H9 (cell line): ENCODE data around the gene HSPA1L. TPM values are rescaled to one million over a fixed set of nuclear protein-coding genes. Genes with fewer than 3 reads are reported as not detected.

ENCODE experiments used
- DNase-seq: peaks from one replicate; pipeline ENCODE4 v3.0.0-alpha.2; 2017
- H2AFZ ChIP-seq: one replicate; pipeline ENCODE4 v1.6.1; 2013; ENCODE audit warnings: mild to moderate bottlenecking, low read length, control low read depth, moderate library complexity
- H2AK5ac ChIP-seq: 2 replicates; pipeline ENCODE4 v1.6.1; 2013; ENCODE audit warnings: low read length, control low read depth, mixed read lengths; ENCODE audit not compliant: insufficient read length
- H2BK120ac ChIP-seq: one replicate; pipeline ENCODE4 v1.6.1; 2013; ENCODE audit warnings: low read depth, mild to moderate bottlenecking, low read length, control low read depth, inconsistent platforms; ENCODE audit not compliant: poor library complexity, severe bottlenecking
- H2BK12ac ChIP-seq: 2 replicates; pipeline ENCODE4 v1.6.1; 2013; ENCODE audit warnings: low read length, control low read depth, mixed read lengths, low read depth; ENCODE audit not compliant: insufficient read length
- H2BK15ac ChIP-seq: 2 replicates; pipeline ENCODE4 v1.6.1; 2013; ENCODE audit warnings: low read depth, low read length, control low read depth
- H2BK20ac ChIP-seq: one replicate; pipeline ENCODE4 v1.6.1; 2013; ENCODE audit warnings: low read depth, mild to moderate bottlenecking, low read length, control low read depth, inconsistent platforms; ENCODE audit not compliant: poor library complexity, severe bottlenecking
- H2BK5ac ChIP-seq: 2 replicates; pipeline ENCODE4 v1.6.1; 2013; ENCODE audit warnings: low read length, control low read depth, mixed read lengths; ENCODE audit not compliant: insufficient read length
- H3K14ac ChIP-seq: 2 replicates; pipeline ENCODE4 v1.6.1; 2013; ENCODE audit warnings: low read length, control low read depth; ENCODE audit not compliant: insufficient read depth
- H3K18ac ChIP-seq: 2 replicates; pipeline ENCODE4 v1.6.1; 2013; ENCODE audit warnings: low read depth, mild to moderate bottlenecking, mixed read lengths, low read length, control low read depth; ENCODE audit not compliant: insufficient read length
- H3K23ac ChIP-seq: 2 replicates; pipeline ENCODE4 v1.6.1; 2013; ENCODE audit warnings: low read length, control low read depth, mixed read lengths, low read depth; ENCODE audit not compliant: insufficient read length
- H3K23me2 ChIP-seq: 2 replicates; pipeline ENCODE4 v1.6.1; 2013; ENCODE audit warnings: low read depth, mild to moderate bottlenecking, mixed read lengths, low read length, control low read depth; ENCODE audit not compliant: insufficient read length, poor library complexity, severe bottlenecking
- H3K27ac ChIP-seq: 2 replicates; pipeline ENCODE4 v1.5.1; 2013; ENCODE audit warnings: low read length, control low read depth, mixed read lengths, low read depth; ENCODE audit not compliant: insufficient read length
- H3K27me3 ChIP-seq: 2 replicates; pipeline ENCODE4 v1.6.1; 2013; ENCODE audit warnings: low read length, control low read depth, inconsistent platforms; ENCODE audit not compliant: insufficient read depth
- H3K4ac ChIP-seq: 2 replicates; pipeline ENCODE4 v1.6.1; 2013; ENCODE audit warnings: low read depth, mild to moderate bottlenecking, control low read depth, inconsistent platforms, low read length, moderate library complexity
- H3K4me1 ChIP-seq: 2 replicates; pipeline ENCODE4 v1.6.1; 2013; ENCODE audit warnings: low read length, control low read depth, inconsistent platforms; ENCODE audit not compliant: insufficient read depth
- H3K4me2 ChIP-seq: 2 replicates; pipeline ENCODE4 v1.6.1; 2013; ENCODE audit warnings: low read length, control low read depth, mixed read lengths; ENCODE audit not compliant: insufficient read length, insufficient read depth
- H3K56ac ChIP-seq: 2 replicates; pipeline ENCODE4 v1.6.1; 2013; ENCODE audit warnings: low read depth, mild to moderate bottlenecking, mixed read lengths, low read length, control low read depth; ENCODE audit not compliant: insufficient read length
- H3K79me1 ChIP-seq: 2 replicates; pipeline ENCODE4 v1.6.1; 2013; ENCODE audit warnings: low read depth, mild to moderate bottlenecking, moderate library complexity, low read length, control low read depth, inconsistent platforms; ENCODE audit not compliant: insufficient read depth, poor library complexity, severe bottlenecking
- H3K79me2 ChIP-seq: 2 replicates; pipeline ENCODE4 v1.6.1; 2013; ENCODE audit warnings: low read length, control low read depth, inconsistent platforms; ENCODE audit not compliant: insufficient read depth
- H3K9ac ChIP-seq: 2 replicates; pipeline ENCODE4 v1.6.1; 2013; ENCODE audit warnings: low read length, control low read depth, mixed read lengths; ENCODE audit not compliant: insufficient read length; ENCODE audit errors: extremely low read depth
- H3K9me3 ChIP-seq: one replicate; pipeline ENCODE4 v1.6.1; 2013; ENCODE audit warnings: low read depth, low read length, inconsistent platforms; ENCODE audit not compliant: control insufficient read depth
- H3T11ph ChIP-seq: one replicate; pipeline ENCODE4 v1.6.1; 2013; ENCODE audit warnings: mild to moderate bottlenecking, low read length, control low read depth, inconsistent platforms
- H4K20me1 ChIP-seq: one replicate; pipeline ENCODE4 v1.6.1; 2013; ENCODE audit not compliant: control insufficient read depth, insufficient read length, insufficient read depth
- H4K5ac ChIP-seq: 2 replicates; pipeline ENCODE4 v1.6.1; 2013; ENCODE audit warnings: low read depth, mild to moderate bottlenecking, mixed read lengths, low read length, control low read depth; ENCODE audit not compliant: insufficient read length
- H4K8ac ChIP-seq: replicated peaks from 2 replicates; pipeline ENCODE4 v1.6.1; 2013; ENCODE audit warnings: low read length, control low read depth, mixed read lengths, low read depth; ENCODE audit not compliant: insufficient read length
- H4K91ac ChIP-seq: 2 replicates; pipeline ENCODE4 v1.6.1; 2013; ENCODE audit warnings: low read depth, mild to moderate bottlenecking, moderate library complexity, mixed read lengths, low read length, control low read depth; ENCODE audit not compliant: insufficient read length
- H3K27ac Mint-ChIP-seq, 3 experiments: 2 replicates in 2 of 3; 3 replicates in 1 of 3; pipeline ENCODE4 v1.8.0; 2020 to 2021; ENCODE audit warnings: mixed read lengths in 3 of 3, mild to moderate bottlenecking in 1 of 3, moderate library complexity in 1 of 3
- H3K27me3 Mint-ChIP-seq: 2 replicates; pipeline ENCODE4 v1.8.0; 2021; ENCODE audit warnings: low read depth, mild to moderate bottlenecking, moderate library complexity, mixed read lengths
- H3K36me3 Mint-ChIP-seq, 3 experiments: 2 replicates in 2 of 3; 3 replicates in 1 of 3; pipeline ENCODE4 v1.8.0; 2020 to 2021; ENCODE audit warnings: low read depth in 3 of 3, mixed read lengths in 3 of 3; ENCODE audit not compliant: insufficient read depth in 1 of 3
- H3K4me1 Mint-ChIP-seq, 2 experiments: 2 replicates each; pipeline ENCODE4 v1.8.0; 2020; ENCODE audit warnings: mixed read lengths in 2 of 2
- H3K4me3 Mint-ChIP-seq, 2 experiments: 2 replicates in 1 of 2; 3 replicates in 1 of 2; pipeline ENCODE4 v1.8.0; 2020 to 2021; ENCODE audit warnings: mild to moderate bottlenecking in 2 of 2, mixed read lengths in 2 of 2, moderate library complexity in 1 of 2
- H3K9me3 Mint-ChIP-seq, 2 experiments: 2 replicates in 1 of 2; 3 replicates in 1 of 2; pipeline ENCODE4 v1.8.0; 2020; ENCODE audit warnings: mild to moderate bottlenecking in 2 of 2, mixed read lengths in 2 of 2, moderate library complexity in 1 of 2
- WGBS: extraction: QIAGEN DNeasy Blood & Tissue Kit; methylation state at CpG from one replicate; pipeline ENCODE4 v1.1.7; 2013; ENCODE audit warnings: missing lambda C conversion rate, low lambda C conversion rate, mixed read lengths; ENCODE audit not compliant: insufficient read length; ENCODE audit errors: extremely low coverage; 5-methylcytosine and 5-hydroxymethylcytosine counted together
- total RNA-seq: library from RNA; stranded (reverse); gene quantifications from 2 replicates; pipeline ENCODE4 v1.2.1, GENCODE V29; 2021
- TF ChIP-seq, protein P1 (sequence below): fragments of 200-600 bp; sonication (generic); conservative IDR thresholded peaks from 3 replicates; pipeline ENCODE4 v1.8.0; 2021; ENCODE audit warnings: antibody characterized with exemption, mild to moderate bottlenecking

HSPA1L gene
- total RNA-seq, 1 experiment from 2014 or later, result 2.5 TPM

DNA sequence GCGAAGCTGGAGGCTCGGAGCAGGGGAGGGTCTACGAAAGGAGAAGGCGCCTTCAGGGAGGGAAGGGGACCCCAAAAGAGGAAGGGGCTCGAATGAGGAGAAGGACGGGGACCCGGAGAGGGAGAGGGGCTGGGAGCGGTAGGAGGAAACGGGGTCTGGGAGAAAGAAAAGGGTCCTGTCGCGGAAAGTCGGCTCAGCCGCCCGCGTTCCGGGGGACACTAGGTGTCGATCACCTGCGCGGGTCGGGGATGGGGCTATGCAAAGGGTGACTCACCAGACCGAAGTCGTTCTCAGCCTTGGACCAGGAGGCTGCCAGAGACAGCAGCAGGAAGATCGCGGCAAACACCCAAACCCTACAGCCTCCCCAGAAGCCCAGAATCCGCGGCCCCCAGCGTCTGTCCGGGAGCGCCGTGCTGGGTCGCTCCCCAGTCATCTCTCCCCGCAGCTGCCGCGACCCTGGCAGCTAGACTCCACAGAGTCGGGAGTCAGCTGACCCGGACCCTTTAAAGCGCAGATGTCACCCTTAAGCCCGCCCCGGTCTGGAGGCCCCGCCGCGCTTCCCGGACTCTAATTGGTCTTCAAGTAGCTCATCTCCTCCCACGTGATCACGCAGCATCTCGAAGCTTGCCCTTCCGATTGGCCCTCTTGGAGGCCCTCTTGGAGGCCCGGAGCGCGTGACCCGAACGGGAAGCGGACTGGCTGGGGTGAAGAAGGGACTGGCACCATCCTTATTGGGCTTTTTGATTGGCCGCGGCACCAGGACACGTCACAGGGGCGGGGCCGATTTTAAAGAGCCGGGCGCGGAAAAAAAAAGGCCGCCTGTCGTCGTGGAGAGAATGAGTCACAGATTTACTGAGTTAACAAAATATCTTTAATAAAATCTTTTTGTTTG, 47.5 kb upstream of the HSPA1L start, which contains the start of gene NEU1:
Gene NEU1, minus strand, starts transcription at position 478 of the 892 bp plus-strand sequence. Its CDS starts 45 bp downstream, at position 433.
- Histone ChIP-seq H4K8ac (no peak within 1 kb of the TSS), H2BK12ac (no peak within 1 kb of the TSS), H3K79me2 (no peaks in the 10 kb centered on the region), H3T11ph (no peak within 1 kb of the TSS), H2AK5ac (no peak within 1 kb of the TSS), H3K27ac (peak within 1 kb of the TSS; percentile 54), H3K4me2 (peak within 1 kb of the TSS; percentile 94), H4K91ac (no peak within 1 kb of the TSS), H3K4me1 (no peaks in the 10 kb centered on the region), H2BK15ac (no peak within 1 kb of the TSS), H3K56ac (no peak within 1 kb of the TSS), H3K4ac (no peak within 1 kb of the TSS), H3K9ac (peak within 1 kb of the TSS; percentile 73), H2BK5ac (no peak within 1 kb of the TSS), H3K9me3 (no peaks in the 10 kb centered on the region), H2BK20ac (no peak within 1 kb of the TSS), H2AFZ (no peak within 1 kb of the TSS), H3K14ac (peak within 1 kb of the TSS; percentile 42; the same call in 1 of the 2 replicates), H3K79me1 (no peaks in the 10 kb centered on the region), H4K20me1 (no peaks in the 10 kb centered on the region), H4K5ac (no peak within 1 kb of the TSS), H2BK120ac (no peak within 1 kb of the TSS), H3K23ac (no peak within 1 kb of the TSS), H3K18ac (no peak within 1 kb of the TSS), H3K23me2 (peaks cover 12% of the 10 kb centered on the region), H3K27me3 (no peaks in the 10 kb centered on the region)
- Mint-ChIP-seq H3K4me3 (peak within 1 kb of the TSS; percentile 84 to 98), H3K9me3 (no peaks in the 10 kb centered on the region; a peak in 1 of 5 replicates), H3K27me3 (peaks cover 2% of the 10 kb centered on the region), H3K36me3 (peaks cover 6 to 22% (median 17%) of the 10 kb centered on the region in 3 experiments; a peak in 6 of 7 replicates), H3K4me1 (peaks cover 13 to 20% of the 10 kb centered on the region in 2 experiments), H3K27ac (peak within 1 kb of the TSS; percentile 91 to 97 (median 96))
- WGBS, result no CpG with 5 or more reads among the region's 64 CpGs
- TF ChIP-seq, protein P1, sequence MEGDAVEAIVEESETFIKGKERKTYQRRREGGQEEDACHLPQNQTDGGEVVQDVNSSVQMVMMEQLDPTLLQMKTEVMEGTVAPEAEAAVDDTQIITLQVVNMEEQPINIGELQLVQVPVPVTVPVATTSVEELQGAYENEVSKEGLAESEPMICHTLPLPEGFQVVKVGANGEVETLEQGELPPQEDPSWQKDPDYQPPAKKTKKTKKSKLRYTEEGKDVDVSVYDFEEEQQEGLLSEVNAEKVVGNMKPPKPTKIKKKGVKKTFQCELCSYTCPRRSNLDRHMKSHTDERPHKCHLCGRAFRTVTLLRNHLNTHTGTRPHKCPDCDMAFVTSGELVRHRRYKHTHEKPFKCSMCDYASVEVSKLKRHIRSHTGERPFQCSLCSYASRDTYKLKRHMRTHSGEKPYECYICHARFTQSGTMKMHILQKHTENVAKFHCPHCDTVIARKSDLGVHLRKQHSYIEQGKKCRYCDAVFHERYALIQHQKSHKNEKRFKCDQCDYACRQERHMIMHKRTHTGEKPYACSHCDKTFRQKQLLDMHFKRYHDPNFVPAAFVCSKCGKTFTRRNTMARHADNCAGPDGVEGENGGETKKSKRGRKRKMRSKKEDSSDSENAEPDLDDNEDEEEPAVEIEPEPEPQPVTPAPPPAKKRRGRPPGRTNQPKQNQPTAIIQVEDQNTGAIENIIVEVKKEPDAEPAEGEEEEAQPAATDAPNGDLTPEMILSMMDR, result no peak
- peak; percentile 100 for DNase-seq
